HL-60 (cell line): ENCODE measurements around the gene BABAM1.

Source experiments
- DNase-seq, 2 experiments: peaks; one replicate each; pipeline ENCODE4 v3.0.0-alpha.2; 2010 to 2020; ENCODE audit warnings: low read depth in 1 of 2, low spot score in 1 of 2
- H3K27ac ChIP-seq: fragments of 250-450 bp; sonication (Bioruptor Pico); replicated peaks from 2 replicates; pipeline ENCODE4 v1.5.1; 2020; ENCODE audit warnings: mild to moderate bottlenecking, moderate library complexity
- H3K27me3 ChIP-seq: fragments of 250-450 bp; sonication (Bioruptor Pico); 2 replicates; pipeline ENCODE4 v1.5.1; 2021; ENCODE audit warnings: mild to moderate bottlenecking, moderate library complexity; ENCODE audit not compliant: insufficient read depth, poor library complexity, severe bottlenecking
- H3K4me3 ChIP-seq: replicated peaks from 2 replicates; pipeline ENCODE4 v1.5.1; 2011; ENCODE audit warnings: mild to moderate bottlenecking, control low read depth, low read length; ENCODE audit not compliant: insufficient read depth
- GABPA ChIP-seq: IDR thresholded peaks from 2 replicates; pipeline ENCODE4 v1.6.1; 2012; ENCODE audit warnings: low read depth
- POLR2AphosphoS5 ChIP-seq: IDR thresholded peaks from 2 replicates; pipeline ENCODE4 v1.6.1; 2012; ENCODE audit warnings: low read depth
- SPI1 ChIP-seq: IDR thresholded peaks from 2 replicates; pipeline ENCODE4 v1.6.1; 2012; ENCODE audit warnings: low read depth, mild to moderate bottlenecking, borderline replicate concordance
- TF ChIP-seq, protein P1 (sequence below): IDR thresholded peaks from one replicate; pipeline ENCODE4 v1.5.1; 2011; ENCODE audit warnings: low read length, control low read depth, inconsistent platforms; ENCODE audit not compliant: insufficient read depth
- TF ChIP-seq, protein P2 (sequence below): IDR thresholded peaks from 2 replicates; pipeline ENCODE4 v1.6.1; 2012; ENCODE audit warnings: low read depth; ENCODE audit not compliant: insufficient replicate concordance

BABAM1 gene

DNA sequence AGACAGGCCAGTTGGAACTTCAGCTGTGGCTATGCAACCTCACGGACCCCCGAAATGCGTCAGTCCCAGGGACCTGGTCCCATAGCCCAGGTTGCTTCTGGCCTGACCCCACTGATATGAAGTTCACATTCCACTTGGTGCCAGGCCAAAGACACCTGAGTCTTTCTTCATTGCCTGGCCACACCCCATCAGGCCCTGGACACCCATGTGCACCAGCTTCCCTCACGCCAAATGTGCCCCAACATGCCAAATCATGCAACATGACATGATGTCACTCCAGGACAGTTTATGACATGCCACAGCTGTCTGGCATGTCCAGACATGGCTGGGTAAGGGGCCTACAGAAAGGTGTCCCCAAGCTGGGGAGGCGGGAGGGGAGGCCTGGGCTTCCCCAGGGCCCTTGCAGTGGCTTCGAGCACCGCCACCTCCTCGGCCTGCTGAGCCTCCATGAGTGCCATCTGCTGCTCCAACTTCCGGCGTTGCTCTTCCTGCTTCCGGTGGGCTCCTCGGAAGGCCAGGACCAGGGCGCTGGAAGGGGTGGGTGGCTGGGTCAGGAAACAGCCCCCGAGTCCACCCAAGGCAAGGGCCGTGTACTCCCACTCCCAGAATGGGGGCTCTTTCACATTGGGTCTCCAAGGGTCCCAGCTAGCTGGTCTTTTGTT lies 17.2 kb upstream of the BABAM1 start:
- H3K4me3 ChIP-seq, result no peak overlapping the region
- no peak overlapping the region for H3K27ac ChIP-seq
- no peak for DNase-seq
- TF ChIP-seq GABPA (no peak), POLR2AphosphoS5 (no peak), SPI1 (no peak)
- TF ChIP-seq, protein P1, sequence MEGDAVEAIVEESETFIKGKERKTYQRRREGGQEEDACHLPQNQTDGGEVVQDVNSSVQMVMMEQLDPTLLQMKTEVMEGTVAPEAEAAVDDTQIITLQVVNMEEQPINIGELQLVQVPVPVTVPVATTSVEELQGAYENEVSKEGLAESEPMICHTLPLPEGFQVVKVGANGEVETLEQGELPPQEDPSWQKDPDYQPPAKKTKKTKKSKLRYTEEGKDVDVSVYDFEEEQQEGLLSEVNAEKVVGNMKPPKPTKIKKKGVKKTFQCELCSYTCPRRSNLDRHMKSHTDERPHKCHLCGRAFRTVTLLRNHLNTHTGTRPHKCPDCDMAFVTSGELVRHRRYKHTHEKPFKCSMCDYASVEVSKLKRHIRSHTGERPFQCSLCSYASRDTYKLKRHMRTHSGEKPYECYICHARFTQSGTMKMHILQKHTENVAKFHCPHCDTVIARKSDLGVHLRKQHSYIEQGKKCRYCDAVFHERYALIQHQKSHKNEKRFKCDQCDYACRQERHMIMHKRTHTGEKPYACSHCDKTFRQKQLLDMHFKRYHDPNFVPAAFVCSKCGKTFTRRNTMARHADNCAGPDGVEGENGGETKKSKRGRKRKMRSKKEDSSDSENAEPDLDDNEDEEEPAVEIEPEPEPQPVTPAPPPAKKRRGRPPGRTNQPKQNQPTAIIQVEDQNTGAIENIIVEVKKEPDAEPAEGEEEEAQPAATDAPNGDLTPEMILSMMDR, result no peak
- H3K27me3 ChIP-seq, result no peaks in the 10 kb centered on the region

DNA sequence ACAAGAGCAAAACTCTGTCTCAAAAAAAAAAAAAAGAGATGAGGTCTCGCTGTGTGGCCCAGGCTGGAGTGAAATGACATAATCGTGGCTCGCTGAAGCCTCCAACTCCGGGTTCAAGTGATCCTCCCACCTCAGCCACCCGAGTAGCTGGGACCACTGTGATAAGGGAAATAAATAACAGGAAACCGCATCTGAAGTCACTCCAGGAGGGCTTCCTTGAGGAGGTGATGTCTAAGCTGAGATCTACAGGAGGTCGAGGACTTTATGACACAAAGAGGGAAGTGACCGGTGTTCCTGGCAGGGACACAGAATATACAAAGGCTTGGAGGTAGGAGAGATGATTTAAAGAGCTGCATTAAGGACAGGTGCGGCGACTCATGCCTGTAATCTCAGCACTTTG lies 12.6 kb upstream of the BABAM1 start:
- TF ChIP-seq, protein P2, sequence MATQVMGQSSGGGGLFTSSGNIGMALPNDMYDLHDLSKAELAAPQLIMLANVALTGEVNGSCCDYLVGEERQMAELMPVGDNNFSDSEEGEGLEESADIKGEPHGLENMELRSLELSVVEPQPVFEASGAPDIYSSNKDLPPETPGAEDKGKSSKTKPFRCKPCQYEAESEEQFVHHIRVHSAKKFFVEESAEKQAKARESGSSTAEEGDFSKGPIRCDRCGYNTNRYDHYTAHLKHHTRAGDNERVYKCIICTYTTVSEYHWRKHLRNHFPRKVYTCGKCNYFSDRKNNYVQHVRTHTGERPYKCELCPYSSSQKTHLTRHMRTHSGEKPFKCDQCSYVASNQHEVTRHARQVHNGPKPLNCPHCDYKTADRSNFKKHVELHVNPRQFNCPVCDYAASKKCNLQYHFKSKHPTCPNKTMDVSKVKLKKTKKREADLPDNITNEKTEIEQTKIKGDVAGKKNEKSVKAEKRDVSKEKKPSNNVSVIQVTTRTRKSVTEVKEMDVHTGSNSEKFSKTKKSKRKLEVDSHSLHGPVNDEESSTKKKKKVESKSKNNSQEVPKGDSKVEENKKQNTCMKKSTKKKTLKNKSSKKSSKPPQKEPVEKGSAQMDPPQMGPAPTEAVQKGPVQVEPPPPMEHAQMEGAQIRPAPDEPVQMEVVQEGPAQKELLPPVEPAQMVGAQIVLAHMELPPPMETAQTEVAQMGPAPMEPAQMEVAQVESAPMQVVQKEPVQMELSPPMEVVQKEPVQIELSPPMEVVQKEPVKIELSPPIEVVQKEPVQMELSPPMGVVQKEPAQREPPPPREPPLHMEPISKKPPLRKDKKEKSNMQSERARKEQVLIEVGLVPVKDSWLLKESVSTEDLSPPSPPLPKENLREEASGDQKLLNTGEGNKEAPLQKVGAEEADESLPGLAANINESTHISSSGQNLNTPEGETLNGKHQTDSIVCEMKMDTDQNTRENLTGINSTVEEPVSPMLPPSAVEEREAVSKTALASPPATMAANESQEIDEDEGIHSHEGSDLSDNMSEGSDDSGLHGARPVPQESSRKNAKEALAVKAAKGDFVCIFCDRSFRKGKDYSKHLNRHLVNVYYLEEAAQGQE, result no peak
- TF ChIP-seq, protein P1, result no peak
- no peak for TF ChIP-seq POLR2AphosphoS5
- TF ChIP-seq SPI1, result no peak
- no peak for TF ChIP-seq GABPA
- Histone ChIP-seq H3K27me3 (no peaks in the 10 kb centered on the region), H3K27ac (no peak overlapping the region), H3K4me3 (no peak overlapping the region)
- no peak for DNase-seq

DNA sequence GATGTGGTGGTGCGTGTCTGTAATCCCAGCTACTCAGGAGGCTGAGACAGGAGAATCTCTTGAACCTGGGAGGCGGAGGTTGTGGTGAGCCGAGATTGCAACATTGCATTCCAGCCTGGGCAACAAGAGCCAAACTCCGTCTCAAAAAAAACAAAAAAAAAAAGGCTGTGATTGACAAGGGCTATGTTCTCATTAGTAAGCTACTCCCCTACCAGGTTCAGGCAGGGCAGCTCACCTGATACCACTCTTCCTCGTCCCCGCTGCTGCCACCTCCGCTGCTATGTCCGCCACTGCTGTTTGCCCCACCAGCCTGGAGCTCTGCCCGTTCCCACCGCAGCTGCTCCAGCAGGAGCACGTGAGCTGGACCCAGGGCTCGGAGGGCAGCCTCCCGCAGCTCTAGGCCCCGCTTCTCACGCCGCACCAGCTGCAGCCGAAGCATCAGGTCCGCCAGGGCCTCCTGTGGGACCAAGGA lies 12.1 kb upstream of the BABAM1 start:
- Histone ChIP-seq H3K4me3 (no peak overlapping the region), H3K27ac (no peak overlapping the region), H3K27me3 (no peaks in the 10 kb centered on the region)
- no peak for DNase-seq
- TF ChIP-seq, protein P2, result no peak
- TF ChIP-seq, protein P1, result no peak
- TF ChIP-seq POLR2AphosphoS5, result no peak
- no peak for TF ChIP-seq SPI1
- TF ChIP-seq GABPA, result no peak

DNA sequence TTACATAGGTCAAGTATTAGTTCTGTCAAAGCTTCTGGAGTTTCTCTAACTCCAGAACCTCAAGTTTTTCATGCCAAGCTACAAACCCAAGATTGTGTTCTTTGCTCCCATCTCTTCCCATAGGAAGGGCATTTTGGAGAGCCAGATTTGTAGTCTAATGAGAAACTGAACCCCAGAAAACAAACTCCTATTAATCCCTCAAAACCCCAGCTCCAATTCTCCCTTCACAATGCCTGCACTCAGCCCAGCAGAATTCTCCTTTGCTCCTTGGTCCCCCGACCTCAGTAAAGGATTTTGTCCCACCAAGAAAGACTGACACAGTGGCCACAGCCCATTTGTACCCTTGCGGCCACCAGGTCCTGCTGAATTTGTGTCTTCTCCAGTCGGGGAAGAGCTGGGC lies 11.1 kb upstream of the BABAM1 start:
- TF ChIP-seq POLR2AphosphoS5 (no peak), GABPA (no peak)
- TF ChIP-seq, protein P1, result no peak
- Histone ChIP-seq H3K27ac (no peak overlapping the region), H3K4me3 (no peak overlapping the region), H3K27me3 (no peaks in the 10 kb centered on the region)
- no peak for DNase-seq
